Measurements from ENCODE around the gene BTD.
"Not testable (repeated sequence)": the region's sequence is repeated elsewhere in the genome, so short reads cannot be mapped to it uniquely, and the experiment has no call there.

BTD gene

DNA sequence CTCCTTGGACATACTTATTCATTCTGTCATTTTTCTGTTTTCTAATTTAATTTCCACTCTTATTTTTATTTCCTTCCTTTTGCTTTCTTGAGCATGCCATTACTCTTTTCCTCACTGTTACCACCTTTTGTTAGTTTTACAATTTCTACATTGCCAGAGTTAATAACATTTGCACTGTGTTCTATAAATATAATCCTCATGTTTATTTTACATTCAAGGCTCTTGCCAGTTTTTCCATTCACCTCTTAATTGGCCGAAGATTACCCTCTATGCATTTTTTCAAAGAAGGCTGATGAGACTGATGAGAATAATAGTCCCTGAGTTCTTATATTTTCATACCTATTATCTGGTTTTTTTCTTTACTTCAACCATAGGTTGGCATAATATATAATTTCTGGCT, 10.5 kb downstream of the BTD start:
- in situ Hi-C loops (cut with MboI; ENCODE audit: low pct_unique_long_range_greater_than_20kb, low sequenced_read_pairs, unreplicated experiment) = no loop called here
- no peak for DNase-seq (ENCODE audit: low spot score)
- TF ChIP-seq, protein P1, sequence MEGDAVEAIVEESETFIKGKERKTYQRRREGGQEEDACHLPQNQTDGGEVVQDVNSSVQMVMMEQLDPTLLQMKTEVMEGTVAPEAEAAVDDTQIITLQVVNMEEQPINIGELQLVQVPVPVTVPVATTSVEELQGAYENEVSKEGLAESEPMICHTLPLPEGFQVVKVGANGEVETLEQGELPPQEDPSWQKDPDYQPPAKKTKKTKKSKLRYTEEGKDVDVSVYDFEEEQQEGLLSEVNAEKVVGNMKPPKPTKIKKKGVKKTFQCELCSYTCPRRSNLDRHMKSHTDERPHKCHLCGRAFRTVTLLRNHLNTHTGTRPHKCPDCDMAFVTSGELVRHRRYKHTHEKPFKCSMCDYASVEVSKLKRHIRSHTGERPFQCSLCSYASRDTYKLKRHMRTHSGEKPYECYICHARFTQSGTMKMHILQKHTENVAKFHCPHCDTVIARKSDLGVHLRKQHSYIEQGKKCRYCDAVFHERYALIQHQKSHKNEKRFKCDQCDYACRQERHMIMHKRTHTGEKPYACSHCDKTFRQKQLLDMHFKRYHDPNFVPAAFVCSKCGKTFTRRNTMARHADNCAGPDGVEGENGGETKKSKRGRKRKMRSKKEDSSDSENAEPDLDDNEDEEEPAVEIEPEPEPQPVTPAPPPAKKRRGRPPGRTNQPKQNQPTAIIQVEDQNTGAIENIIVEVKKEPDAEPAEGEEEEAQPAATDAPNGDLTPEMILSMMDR (IDR thresholded peaks at IDR 0.05; ENCODE audit: extremely low read depth, insufficient read depth, missing control alignments) = no peak

DNA sequence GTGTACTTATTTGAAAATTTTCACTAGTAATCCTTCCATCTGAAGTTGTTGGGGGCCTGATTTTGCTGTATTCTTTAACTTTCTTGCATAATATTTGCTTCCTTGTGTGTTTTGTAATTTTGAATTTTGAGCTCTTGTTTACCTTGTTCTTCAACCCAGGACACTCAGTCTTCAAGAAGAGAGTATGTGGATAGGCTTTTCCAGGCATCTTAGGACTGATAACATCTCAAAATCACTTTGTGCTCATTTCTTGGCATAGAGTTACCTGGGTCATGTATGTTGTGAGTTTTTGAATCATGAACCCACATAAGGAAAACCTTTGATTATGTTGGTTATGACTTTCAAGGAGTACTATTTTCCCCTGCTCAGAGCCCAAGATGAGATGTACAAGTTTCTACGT, 13.4 kb downstream of the BTD start:
- DNase-seq (ENCODE audit: low spot score) = no peak
- TF ChIP-seq, protein P1 (IDR thresholded peaks at IDR 0.05; ENCODE audit: extremely low read depth, insufficient read depth, missing control alignments) = no peak
- in situ Hi-C loops (cut with MboI; ENCODE audit: low pct_unique_long_range_greater_than_20kb, low sequenced_read_pairs, unreplicated experiment) = no loop called here

DNA sequence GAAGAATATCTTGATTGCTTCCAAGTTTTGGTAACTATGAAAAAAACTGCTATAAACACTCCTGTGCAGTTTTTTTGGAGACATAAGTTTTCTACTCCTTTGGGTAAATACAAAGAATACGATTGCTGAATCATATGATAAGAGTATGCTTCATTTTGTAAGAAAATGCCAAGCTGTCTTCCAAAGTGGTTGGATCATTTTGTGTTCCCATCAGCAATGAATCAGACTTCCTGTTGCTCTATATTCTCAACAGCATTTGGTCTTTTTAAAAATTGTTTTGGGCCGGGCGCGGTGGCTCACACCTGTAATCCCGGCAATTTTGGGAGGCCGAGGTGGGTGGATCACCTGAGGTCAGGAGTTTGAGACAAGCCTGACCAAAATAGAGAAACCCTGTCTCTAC, 14.5 kb downstream of the BTD start:
- TF ChIP-seq, protein P1 (IDR thresholded peaks at IDR 0.05; ENCODE audit: extremely low read depth, insufficient read depth, missing control alignments) = no peak
- DNase-seq (ENCODE audit: low spot score) = no peak
- in situ Hi-C loops (cut with MboI; ENCODE audit: low pct_unique_long_range_greater_than_20kb, low sequenced_read_pairs, unreplicated experiment) = no loop called here

DNA sequence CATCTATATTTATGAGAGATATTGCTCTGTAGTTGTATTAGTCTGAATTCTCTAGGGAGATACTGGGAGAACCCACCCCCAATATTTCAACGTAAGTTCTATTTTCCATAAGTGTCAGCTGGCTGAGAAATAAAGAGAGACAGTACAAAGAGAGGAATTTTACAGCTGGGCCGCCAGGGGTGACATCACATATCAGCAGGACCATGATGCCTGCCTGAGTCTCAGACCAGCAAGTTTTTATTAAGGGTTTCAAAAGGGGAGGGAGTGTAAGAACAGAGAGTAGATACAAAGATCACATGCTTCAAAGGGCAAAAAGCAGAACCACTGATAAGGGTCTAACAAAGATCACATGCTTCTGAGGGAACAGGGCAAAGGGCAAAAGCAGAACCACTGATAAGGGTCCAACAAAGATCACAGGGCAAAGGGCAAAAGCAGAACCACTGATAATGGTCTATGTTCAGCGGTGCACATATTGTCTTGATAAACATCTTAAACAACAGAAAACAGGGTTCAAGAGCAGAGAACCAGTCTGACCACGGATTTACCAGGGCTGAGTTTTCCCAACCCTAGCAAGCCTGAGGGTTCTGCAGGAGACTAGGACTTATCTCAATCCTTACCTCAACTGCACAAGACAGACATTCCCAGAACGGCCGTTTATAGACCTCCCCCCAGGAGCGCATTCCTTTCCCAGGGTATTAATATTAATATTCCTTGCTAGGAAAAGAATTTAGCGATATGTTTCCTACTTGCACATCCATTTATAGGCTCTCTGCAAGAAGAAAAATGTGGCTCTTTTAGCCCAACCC, 18.3 kb downstream of the BTD start:
- DNase-seq (ENCODE audit: low spot score); in situ Hi-C loops (cut with MboI; ENCODE audit: low pct_unique_long_range_greater_than_20kb, low sequenced_read_pairs, unreplicated experiment): not testable (repeated sequence)

DNA sequence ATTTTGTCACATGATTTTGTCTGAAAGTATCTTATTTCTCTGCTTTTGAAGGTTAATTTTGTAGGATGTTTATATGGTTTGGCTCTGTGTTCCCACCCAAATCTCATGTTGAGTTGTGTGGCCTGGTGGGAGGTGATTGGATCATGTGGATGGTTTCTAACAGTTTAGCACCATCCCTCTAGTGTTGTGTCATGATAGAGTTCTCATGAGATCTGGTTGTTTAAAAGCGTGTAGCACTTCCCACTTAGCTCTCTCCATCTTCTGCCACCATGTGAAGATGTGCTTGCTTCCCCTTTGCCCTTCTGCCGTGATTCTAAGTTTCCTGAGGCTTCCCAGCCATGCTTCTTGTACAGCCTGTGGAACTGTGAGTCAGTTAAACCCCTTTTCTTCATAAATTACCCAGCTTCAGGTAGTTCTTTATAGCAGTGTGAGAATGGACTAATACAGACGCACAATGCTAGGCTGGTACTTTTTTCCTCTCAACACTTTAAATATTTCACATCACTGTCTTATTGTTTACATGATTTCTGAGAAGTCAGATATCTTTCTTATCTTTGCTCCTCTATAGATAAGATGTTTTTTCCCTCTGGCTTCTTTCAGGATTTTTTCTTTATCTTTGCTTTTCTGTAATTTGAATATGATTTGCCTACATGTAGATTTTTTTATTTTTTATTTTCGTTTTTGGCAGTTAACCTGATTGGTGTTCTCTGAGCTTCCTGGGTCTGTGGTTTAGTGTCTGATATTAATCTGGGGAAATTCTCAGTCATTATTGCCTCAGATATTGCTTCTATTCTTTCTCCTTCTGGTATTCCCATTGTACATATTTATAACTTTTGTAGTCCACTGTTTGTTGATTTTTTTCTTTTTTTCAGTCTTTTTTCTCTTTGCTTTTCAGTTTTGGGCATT, 22.2 kb downstream of the BTD start:
- TF ChIP-seq, protein P1 (IDR thresholded peaks at IDR 0.05; ENCODE audit: extremely low read depth, insufficient read depth, missing control alignments) = no peak
- in situ Hi-C loops (cut with MboI; ENCODE audit: low pct_unique_long_range_greater_than_20kb, low sequenced_read_pairs, unreplicated experiment) = no loop called here
- DNase-seq (ENCODE audit: low spot score) = no peak

DNA sequence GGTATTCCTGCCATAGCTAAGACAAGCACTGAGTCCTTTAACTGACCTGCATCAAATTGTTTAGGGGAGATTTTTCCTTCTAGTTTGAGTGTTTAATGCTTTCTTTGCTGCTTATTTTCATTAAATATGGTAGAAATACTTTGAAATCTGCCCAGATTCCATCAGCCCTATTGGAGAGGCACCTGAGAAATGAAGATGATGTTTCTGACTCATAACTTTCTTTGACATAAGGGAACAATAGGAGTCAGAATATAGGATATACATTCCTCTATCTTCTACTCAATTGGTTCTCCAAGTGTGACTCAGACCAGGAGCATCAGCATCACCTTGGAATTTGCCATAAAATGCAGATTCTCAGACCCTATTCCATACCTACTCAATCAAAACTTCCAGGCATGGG, 27.4 kb downstream of the BTD start:
- no peak for DNase-seq (ENCODE audit: low spot score)
- in situ Hi-C loops (cut with MboI; ENCODE audit: low pct_unique_long_range_greater_than_20kb, low sequenced_read_pairs, unreplicated experiment) = no loop called here
- TF ChIP-seq, protein P1 (IDR thresholded peaks at IDR 0.05; ENCODE audit: extremely low read depth, insufficient read depth, missing control alignments) = no peak
